Stimulated activated naive CD8-positive, alpha-beta T cell treated with anti-CD3 and anti-CD28 coated beads, Interleukin-15, Interleukin-2, amounts not matched to agents 100 U/mL and 50 U/mL, for 24 hours (primary cell): ENCODE data around the gene RAP1A.

ENCODE experiments used
- ATAC-seq: fragments of 150-1000 bp; cut with Tn5 transposase; one replicate; pipeline ENCODE4 v1.10.0; 2021
- DNase-seq: peaks from one replicate; pipeline ENCODE4 v3.0.0; 2021

Gene RAP1A

GRCh38 chr1:111761717-111762116 is 142.1 kb downstream of the RAP1A start:
- no peak for ATAC-seq
- DNase-seq, result no peak

GRCh38 chr1:111762332-111762731 is 142.7 kb downstream of the RAP1A start:
- no peak for DNase-seq
- no peak for ATAC-seq
